T1000 (cell line): ENCODE measurements around the gene LGALS4.
"Not testable (repeated sequence)": the region's sequence is repeated elsewhere in the genome, so short reads cannot be mapped to it uniquely, and the experiment has no call there.

Experiments used
- DNase-seq: peaks from one replicate; lab custom pipeline; 2025; ENCODE audit warnings: mixed read lengths; lab: John Stamatoyannopoulos, UW

The LGALS4 gene

GRCh38 chr19:38821230-38821825, 8.6 kb upstream of the LGALS4 start:
- not testable (repeated sequence) for DNase-seq

DNA sequence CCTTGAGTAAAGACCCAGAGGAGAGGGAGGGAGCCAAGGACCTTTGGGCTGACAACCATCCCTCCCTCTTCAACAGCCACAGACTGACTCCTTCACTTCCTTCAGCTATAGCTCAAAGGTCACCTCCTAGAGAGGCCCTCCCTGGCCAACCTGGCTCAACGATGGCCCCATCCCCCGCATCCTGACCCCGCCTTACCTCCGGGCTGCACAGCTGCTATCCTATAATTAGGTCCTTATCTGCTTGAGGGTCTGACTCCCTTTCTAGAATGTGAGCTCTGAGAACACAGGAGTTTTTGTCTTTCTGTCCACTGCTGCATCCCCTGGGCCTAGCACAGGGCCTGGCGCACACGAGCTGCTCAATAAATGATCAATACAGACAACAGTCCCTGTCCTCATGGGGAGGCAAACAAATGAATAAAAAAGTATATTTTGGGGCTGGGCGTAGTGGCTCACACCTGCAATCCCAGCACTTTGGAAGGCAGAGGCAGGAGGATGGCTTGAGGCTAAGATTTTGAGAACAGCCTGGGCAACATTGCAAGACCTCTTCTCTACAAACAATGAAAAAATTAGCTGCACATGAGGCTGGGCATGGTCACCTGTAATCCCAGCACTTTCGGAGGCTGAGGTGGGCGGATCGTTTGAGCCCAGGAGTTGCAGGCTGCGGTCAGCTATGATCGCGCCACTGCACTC, 6.6 kb upstream of the LGALS4 start:
- DNase-seq: no peak

- DNase-seq: no peak
These were observed 4.3 kb upstream of the LGALS4 start for GRCh38 chr19:38817081-38817480.

DNA sequence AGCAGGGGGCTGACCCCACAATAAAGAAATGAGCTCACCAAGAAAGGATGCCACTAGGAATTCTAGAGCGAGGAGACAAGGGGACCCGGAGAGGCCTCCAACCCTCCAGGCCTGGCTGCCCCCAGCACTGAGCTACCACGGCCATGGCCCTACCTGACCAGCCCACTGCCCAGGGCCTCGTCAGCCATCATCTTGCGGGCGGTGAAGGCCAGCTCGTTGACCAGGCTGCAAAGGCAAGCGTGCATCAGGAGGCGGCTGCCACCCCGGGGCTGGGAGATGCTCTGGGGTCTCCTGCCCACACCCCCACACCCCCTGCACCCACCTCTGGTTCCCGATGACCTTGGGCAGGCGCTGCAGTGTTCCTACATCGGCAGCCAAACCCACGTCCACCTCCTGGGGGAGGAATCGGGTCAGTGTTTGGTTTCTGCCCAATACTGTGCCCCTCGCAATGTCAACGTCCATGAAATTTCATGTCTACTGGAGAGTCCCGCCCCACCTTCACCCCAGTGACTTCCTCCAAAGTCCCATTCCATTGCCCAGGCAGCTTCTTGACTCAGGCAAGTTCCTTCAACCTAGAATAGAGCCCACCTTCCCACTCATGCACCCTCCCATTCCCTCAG, 3.5 kb upstream of the LGALS4 start:
- no peak for DNase-seq

DNA sequence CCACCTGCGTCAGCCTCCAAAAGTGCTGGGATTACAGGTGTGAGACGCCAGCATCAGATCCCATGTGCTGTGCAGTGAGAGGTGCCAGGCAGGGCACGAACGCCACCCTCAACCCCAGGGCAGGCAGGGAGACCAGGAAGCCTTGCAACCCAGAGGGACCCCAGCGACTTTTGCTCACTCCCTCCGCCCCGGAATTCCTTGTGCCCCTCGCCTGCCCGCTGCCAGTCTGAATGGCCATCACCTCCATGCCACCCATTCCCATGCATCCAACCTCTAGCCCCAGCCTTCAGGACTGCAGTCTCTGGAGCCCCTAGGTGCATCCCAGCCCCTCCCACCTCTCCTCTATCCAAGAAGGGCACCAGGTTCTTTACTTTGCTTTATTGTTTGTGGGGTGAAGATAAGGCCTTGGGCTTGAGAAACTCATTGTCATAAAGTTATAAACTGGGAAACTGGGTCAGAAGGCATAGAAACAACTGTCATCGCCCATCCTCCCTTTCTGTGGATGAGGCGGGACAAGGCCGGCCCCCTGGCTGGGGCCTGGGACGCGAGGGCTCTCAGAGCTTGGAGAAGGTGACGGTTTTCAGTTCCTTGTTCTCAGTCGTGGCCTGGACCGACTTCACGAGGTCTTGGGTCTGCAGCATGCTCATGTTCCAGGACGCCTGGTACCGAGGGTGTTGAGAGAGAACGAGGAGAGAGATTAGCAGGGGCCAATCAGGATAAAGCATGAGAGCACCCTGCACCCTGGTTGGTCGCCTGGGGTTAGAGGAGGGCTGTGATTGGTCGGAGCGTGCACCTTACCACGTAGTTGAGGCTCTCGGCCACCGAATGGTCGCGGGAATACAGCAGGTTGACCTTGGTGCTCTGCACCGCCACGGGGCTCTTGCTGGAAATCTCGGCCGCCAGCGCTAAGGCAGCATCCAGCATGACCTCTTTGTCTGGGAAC, 2.6 kb upstream of the LGALS4 start:
- DNase-seq: no peak

- DNase-seq: not testable (repeated sequence)
These were observed 1.2 kb upstream of the LGALS4 start for GRCh38 chr19:38813932-38814331.

- no peak for DNase-seq
These were observed 578 bp upstream of the LGALS4 start for GRCh38 chr19:38813323-38813722.

- DNase-seq: no peak
These were observed 520 bp downstream of the LGALS4 start for GRCh38 chr19:38812009-38812840.

- no peak for DNase-seq
These were observed 3.0 kb downstream of the LGALS4 start for GRCh38 chr19:38809592-38810252.

DNA sequence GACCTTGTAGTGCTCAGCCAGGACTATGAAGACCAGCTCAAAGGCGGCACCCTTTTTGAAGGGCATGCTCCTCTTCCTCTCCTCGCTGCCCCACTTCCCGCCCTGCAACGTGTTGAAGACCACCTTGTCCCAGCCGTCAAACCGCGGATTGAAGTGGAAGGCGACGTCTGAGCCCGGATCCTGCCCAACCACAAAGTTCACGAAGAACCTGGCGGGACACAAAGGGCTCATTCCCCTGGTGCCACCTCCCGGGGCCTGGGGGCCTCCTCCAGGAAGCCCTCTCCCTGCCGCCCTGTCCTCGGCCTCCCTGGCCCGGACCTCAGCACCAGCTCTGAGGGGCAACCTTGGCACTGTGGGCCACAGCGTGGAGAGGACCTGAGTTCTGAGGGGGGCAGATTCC, 4.0 kb downstream of the LGALS4 start:
- no peak for DNase-seq

DNA sequence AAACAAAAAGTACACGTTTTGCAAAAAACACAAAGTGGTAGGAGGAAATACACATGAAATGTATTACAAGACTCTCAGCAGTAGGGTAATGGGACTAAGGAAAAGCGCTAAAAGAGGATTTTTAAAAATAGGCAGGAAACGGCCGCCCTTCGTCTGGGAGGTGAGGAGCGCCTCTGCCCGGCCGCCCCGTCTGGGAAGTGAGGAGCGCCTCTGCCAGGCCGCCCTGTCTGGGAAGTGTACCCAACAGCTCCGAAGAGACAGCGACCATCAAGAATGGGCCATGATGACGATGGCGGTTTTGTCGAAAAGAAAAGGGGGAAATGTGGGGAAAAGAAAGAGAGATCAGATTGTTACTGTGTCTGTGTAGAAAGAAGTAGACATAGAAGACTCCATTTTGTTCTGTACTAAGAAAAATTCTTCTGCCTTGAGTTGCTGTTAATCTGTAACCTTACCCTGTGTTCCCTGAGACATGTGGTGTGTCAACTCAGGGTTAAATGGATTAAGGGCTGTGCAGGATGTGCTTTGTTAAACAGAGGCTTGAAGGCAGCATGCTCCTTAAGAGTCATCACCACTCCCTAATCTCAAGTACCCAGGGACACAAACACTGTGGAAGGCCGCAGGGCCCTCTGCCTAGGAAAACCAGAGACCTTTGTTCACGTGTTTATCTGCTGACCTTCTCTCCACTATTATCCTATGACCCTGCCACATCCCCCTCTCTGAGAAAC, 5.2 kb downstream of the LGALS4 start:
- DNase-seq: not testable (repeated sequence)

DNA sequence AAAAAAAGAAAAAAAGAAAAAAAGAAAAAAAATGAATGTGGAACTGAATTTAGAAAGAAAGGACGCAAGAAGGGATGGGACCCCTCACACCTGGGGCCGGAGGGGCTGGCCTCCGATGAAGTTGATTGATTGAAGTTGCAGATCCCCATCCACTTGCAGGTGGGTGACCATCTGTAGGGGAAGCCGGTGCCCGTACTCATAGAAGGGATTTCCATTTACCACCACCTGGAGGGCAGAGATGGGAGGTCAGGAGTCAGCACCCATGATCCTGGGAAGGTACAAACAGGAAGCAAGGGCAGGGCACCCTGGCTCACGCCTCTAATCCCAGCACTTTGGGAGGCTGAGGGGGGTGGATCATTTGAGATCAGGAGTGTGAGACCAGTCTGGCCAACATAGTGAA, 6.4 kb downstream of the LGALS4 start:
- no peak for DNase-seq

DNA sequence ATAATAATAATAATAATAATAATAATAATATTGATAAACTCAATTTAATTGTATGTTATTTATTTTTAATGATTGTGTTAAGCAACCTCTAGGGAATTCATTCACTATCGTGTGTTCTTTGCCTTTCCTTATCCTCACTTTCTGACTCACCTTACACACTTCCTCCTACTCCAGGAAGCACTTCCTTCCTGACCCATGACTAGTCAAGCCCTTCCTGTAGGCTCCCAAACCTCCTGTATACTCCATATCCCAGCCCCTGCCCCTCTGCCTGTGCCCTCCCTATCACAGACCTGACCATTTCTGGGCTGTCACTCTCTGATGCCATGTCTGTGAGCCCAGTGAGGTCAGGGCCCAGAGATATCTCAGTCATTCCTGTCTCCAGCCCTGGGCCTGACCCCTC, 7.6 kb downstream of the LGALS4 start:
- no peak for DNase-seq

- DNase-seq: no peak
These were observed 9.2 kb downstream of the LGALS4 start for GRCh38 chr19:38803543-38803942.

- DNase-seq: no peak
These were observed 11.2 kb downstream of the LGALS4 start for GRCh38 chr19:38801359-38802095.

DNA sequence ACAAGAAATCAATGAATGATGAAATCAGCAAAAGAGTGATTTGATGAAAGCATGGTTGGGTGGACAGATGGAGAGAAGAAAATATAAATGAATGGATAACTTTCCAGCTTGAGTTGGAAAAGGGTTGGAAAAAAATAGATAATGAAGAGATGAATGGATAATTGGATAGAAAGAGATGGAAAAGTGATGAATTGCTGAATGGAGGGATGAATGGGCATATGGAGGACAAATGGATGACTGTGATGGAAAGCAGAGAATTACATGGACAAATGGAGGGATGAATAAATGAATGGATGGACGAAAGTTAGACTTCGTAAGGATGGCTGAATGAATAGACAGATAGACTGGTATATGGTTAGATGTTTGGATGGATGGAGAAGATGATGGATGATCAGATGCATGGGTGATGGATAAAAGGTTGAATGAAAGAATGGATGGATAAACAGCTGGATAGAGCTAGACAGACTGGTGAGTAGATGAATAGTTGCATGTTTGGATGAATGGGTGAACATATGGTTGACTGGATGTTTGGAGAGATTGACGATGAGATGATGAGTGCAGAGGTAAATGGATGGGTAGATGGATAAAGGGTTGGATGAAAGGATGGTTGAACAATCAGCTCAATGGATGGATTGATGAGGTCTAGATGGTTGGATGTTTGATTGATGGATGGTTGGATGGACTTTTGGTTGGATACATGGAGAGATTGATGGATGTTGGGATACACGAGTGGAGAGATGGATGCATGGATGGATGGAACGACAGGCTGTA, 12.0 kb downstream of the LGALS4 start:
- no peak for DNase-seq

GRCh38 chr19:38799104-38799503, 13.6 kb downstream of the LGALS4 start:
- DNase-seq: no peak

- not testable (repeated sequence) for DNase-seq
These were observed 15.0 kb downstream of the LGALS4 start for GRCh38 chr19:38797781-38798180.

- no peak for DNase-seq
These were observed 16.6 kb downstream of the LGALS4 start for GRCh38 chr19:38796154-38796553.
